HCT116 (cell line): ENCODE results near the gene MAP2K2. TPM values are rescaled to one million over a fixed set of nuclear protein-coding genes. Genes with fewer than 3 reads are reported as not detected.

Experiments used
- ATAC-seq: fragments of 200-7000 bp; cut with Tn5 transposase; 2 replicates; pipeline ENCODE4 v1.9.1; 2020; ENCODE audit warnings: mild to moderate bottlenecking, moderate library complexity
- BruUV-seq: library from RNA; stranded (reverse); fragments of 400-500 nt; replicated peaks from 2 replicates; lab custom pipeline; 2021; lab: Mats Ljungman, UMichigan
- CTCF ChIA-PET: fragments of 300-600 bp; sonication (Branson Sonifier 250); formaldehyde crosslinking; loops from one replicate; lab custom pipeline; 2021; ENCODE audit warnings: antibody characterized with exemption; lab: Charles Lee
- POLR2A ChIA-PET: fragments of 300-600, 350-600 bp; sonication (Branson Sonifier 250); formaldehyde crosslinking; loops from one replicate; lab custom pipeline; 2021; ENCODE audit warnings: antibody characterized with exemption; lab: Charles Lee
- RAD21 ChIA-PET, 2 experiments: fragments of 300-600 bp; sonication (Branson Sonifier 250); formaldehyde crosslinking; loops; one replicate each; lab custom pipeline; 2023; ENCODE audit warnings: low total read pairs in 2 of 2; ENCODE audit not compliant: uncharacterized antibody in 2 of 2, unreplicated experiment in 2 of 2, low non-redundant PET in 1 of 2; lab: Charles Lee
- DNase-seq: peaks from one replicate; pipeline ENCODE4 v3.0.0-alpha.2; 2010; ENCODE audit warnings: low read depth, low spot score
- H2AFZ ChIP-seq: fragments of 200-600 bp; shearing (Covaris generic), sonication (generic); 2 replicates; pipeline ENCODE4 v1.6.1; 2017; ENCODE audit warnings: low read depth, mixed run types, mixed read lengths, antibody characterized with exemption, low read length; ENCODE audit not compliant: poor library complexity, severe bottlenecking
- H3K27ac ChIP-seq: 2 replicates; pipeline ENCODE4 v1.5.1; 2012; ENCODE audit warnings: low read depth, low read length
- H3K27me3 ChIP-seq: fragments of 200-600 bp; sonication (generic); 2 replicates; pipeline ENCODE4 v1.6.1; 2016; ENCODE audit warnings: mixed run types, low read length, mixed read lengths; ENCODE audit not compliant: insufficient read depth
- H3K36me3 ChIP-seq, 2 experiments: fragments of 200-500 bp in 1 of 2; fragments of 200-600 bp in 1 of 2; sonication (Bioruptor generic) in 1 of 2; sonication (generic) in 1 of 2; 2 replicates each; pipeline versions ENCODE4 v1.5.1 to v1.6.1; 2014 to 2016; ENCODE audit warnings: low read length in 2 of 2, inconsistent platforms in 1 of 2, mixed read lengths in 1 of 2, mixed run types in 1 of 2; ENCODE audit not compliant: insufficient read depth in 2 of 2, control insufficient read depth in 1 of 2
- H3K4me1 ChIP-seq, 2 experiments: fragments of 200-600 bp in 1 of 2; sonication (generic) in 1 of 2; 2 replicates each; pipeline versions ENCODE4 v1.5.1 to v1.6.1; 2012 to 2017; ENCODE audit warnings: low read length in 2 of 2, inconsistent platforms in 1 of 2, mild to moderate bottlenecking in 1 of 2, mixed read lengths in 1 of 2, mixed run types in 1 of 2, moderate library complexity in 1 of 2; ENCODE audit not compliant: insufficient read depth in 2 of 2, control insufficient read depth in 1 of 2
- H3K4me2 ChIP-seq: fragments of 200-600 bp; sonication (generic); 2 replicates; pipeline ENCODE4 v1.6.1; 2017; ENCODE audit warnings: mixed run types, low read length, mixed read lengths
- H3K4me3 ChIP-seq, 2 experiments: fragments of 200-600 bp in 1 of 2; sonication (generic) in 1 of 2; replicated peaks in 1 of 2; 2 replicates each; pipeline ENCODE4 v1.5.1; 2011 to 2016; ENCODE audit warnings: low read length in 2 of 2, control low read depth in 1 of 2, low read depth in 1 of 2, mild to moderate bottlenecking in 1 of 2, mixed read lengths in 1 of 2, mixed run types in 1 of 2
- H3K79me2 ChIP-seq: fragments of 200-600 bp; sonication (generic); 2 replicates; pipeline ENCODE4 v1.6.1; 2017; ENCODE audit warnings: mild to moderate bottlenecking, mixed run types, low read length, moderate library complexity, mixed read lengths; ENCODE audit not compliant: insufficient read depth
- H3K9ac ChIP-seq: fragments of 200-600 bp; sonication (generic); 2 replicates; pipeline ENCODE4 v1.6.1; 2016; ENCODE audit warnings: low read length, mixed read lengths
- H3K9me2 ChIP-seq: fragments of 200-600 bp; sonication (generic), shearing (Covaris generic); 2 replicates; pipeline ENCODE4 v1.6.1; 2017; ENCODE audit warnings: mixed run types, mild to moderate bottlenecking, moderate library complexity; ENCODE audit not compliant: insufficient read depth
- H3K9me3 ChIP-seq, 2 experiments: fragments of 200-500 bp in 1 of 2; fragments of 200-600 bp in 1 of 2; sonication (Bioruptor generic) in 1 of 2; sonication (generic) in 1 of 2; 2 replicates each; pipeline ENCODE4 v1.6.1; 2014 to 2017; ENCODE audit warnings: low read length in 2 of 2, mixed read lengths in 2 of 2, inconsistent platforms in 1 of 2, low read depth in 1 of 2, mild to moderate bottlenecking in 1 of 2, mixed run types in 1 of 2, moderate library complexity in 1 of 2; ENCODE audit not compliant: control insufficient read depth in 1 of 2, insufficient read depth in 1 of 2
- H4K20me1 ChIP-seq: fragments of 200-600 bp; sonication (generic), shearing (Covaris generic); 2 replicates; pipeline ENCODE4 v1.6.1; 2017; ENCODE audit warnings: mixed run types, mild to moderate bottlenecking, moderate library complexity; ENCODE audit not compliant: insufficient read depth
- CBX3 ChIP-seq: IDR thresholded peaks from 2 replicates; pipeline ENCODE4 v1.6.1; 2012; ENCODE audit warnings: low read depth
- CEBPB ChIP-seq: IDR thresholded peaks from 2 replicates; pipeline ENCODE4 v1.6.1; 2012; ENCODE audit warnings: low read depth
- EGR1 ChIP-seq: IDR thresholded peaks from 2 replicates; pipeline ENCODE4 v1.6.1; 2012; ENCODE audit warnings: low read depth
- EZH2 ChIP-seq: fragments of 200-600 bp; sonication (generic); IDR thresholded peaks from 2 replicates; pipeline ENCODE4 v1.6.1; 2017; ENCODE audit warnings: antibody characterized with exemption, mixed run types
- JUND ChIP-seq: IDR thresholded peaks from 2 replicates; pipeline ENCODE4 v1.6.1; 2012
- POLR2A ChIP-seq: IDR thresholded peaks from 2 replicates; pipeline ENCODE4 v1.7.0; 2011; ENCODE audit warnings: borderline replicate concordance; ENCODE audit not compliant: insufficient read depth, insufficient read length; ENCODE audit errors: extremely low read depth
- RAD21 ChIP-seq: IDR thresholded peaks from 2 replicates; pipeline ENCODE4 v1.6.1; 2012; ENCODE audit warnings: low read depth, mild to moderate bottlenecking
- SIN3A ChIP-seq: IDR thresholded peaks from 2 replicates; pipeline ENCODE4 v1.6.1; 2012; ENCODE audit warnings: low read depth
- SP1 ChIP-seq: IDR thresholded peaks from 2 replicates; pipeline ENCODE4 v1.6.1; 2012; ENCODE audit warnings: low read depth
- TCF7L2 ChIP-seq: IDR thresholded peaks from 2 replicates; pipeline ENCODE4 v1.7.0; 2011; ENCODE audit warnings: borderline replicate concordance, inconsistent platforms; ENCODE audit not compliant: insufficient read depth, insufficient read length; ENCODE audit errors: extremely low read depth
- YY1 ChIP-seq: IDR thresholded peaks from 2 replicates; pipeline ENCODE4 v1.6.1; 2011; ENCODE audit warnings: low read length, low read depth, moderate library complexity, mild to moderate bottlenecking; ENCODE audit not compliant: insufficient replicate concordance; ENCODE audit errors: extremely low read depth
- ZFX ChIP-seq: fragments of 450-650 bp; IDR thresholded peaks from 2 replicates; pipeline ENCODE4 v1.6.1; 2017
- ZNF274 ChIP-seq: fragments of 200-500 bp; sonication (Bioruptor generic); IDR thresholded peaks from 2 replicates; pipeline ENCODE4 v1.6.1; 2014; ENCODE audit warnings: mild to moderate bottlenecking, low read depth, low read length, inconsistent platforms
- intact Hi-C: fragments of 100-400 bp; cut with micrococcal nuclease; formaldehyde crosslinking; loops from 2 replicates; pipeline ENCODE4 v1.10.0; 2022
- total RNA-seq: library from RNA; stranded (reverse); gene quantifications from one replicate; pipeline ENCODE4 v1.2.1, GENCODE V29; 2021; ENCODE audit not compliant: unreplicated experiment
- TF ChIP-seq, protein P1 (sequence below), 3 experiments: fragments of 200-600 bp in 1 of 3; sonication (generic) in 1 of 3; IDR thresholded peaks in 2 of 3; conservative IDR thresholded peaks in 1 of 3; 2 replicates each; pipeline ENCODE4 v1.5.1; 2012 to 2017; ENCODE audit warnings: low read depth in 2 of 3, low read length in 2 of 3, antibody characterized with exemption in 1 of 3, borderline replicate concordance in 1 of 3, control low read depth in 1 of 3, mild to moderate bottlenecking in 1 of 3, mixed read lengths in 1 of 3, mixed run types in 1 of 3, moderate library complexity in 1 of 3; ENCODE audit not compliant: insufficient read depth in 1 of 3
- TF ChIP-seq, protein P2 (sequence below): IDR thresholded peaks from 2 replicates; pipeline ENCODE4 v1.6.1; 2012
- TF ChIP-seq, protein P3 (sequence below): IDR thresholded peaks from 2 replicates; pipeline ENCODE4 v1.6.1; 2012; ENCODE audit warnings: low read depth

MAP2K2 gene
- total RNA-seq, 1 experiment from 2014 or later = 186 TPM

DNA sequence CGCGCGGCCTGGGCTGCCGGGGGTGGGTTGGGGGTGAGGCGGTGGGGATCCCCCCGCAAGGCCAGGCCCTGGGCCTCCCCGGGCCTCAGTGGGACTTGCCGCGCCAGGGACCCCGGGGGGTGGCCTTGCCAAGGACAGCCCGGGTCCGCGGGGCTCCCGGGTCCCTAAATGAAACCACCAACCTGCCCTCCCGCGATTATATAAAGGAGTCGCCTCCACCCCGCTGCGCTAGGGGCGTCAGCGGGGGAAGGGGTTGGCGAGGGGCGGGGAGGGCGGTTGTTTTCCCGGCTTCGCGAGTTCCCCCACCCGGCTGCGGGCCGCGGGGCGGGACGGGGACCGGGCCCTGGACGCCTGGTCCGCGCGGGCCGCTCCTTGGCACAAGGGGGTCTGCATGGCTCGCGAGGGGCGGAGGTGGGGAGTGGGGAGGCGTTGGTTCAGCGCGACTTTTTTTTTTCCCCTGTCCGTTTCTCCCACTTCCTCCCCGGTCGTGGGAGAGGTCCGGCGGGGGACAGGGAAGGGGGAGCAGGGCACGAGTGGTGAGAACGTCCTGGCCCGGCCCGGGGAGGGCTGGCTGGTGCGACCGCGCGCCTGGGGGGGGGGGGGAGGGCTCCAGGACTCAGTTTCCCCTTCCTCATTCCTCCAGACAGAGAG, 56.4 kb downstream of the MAP2K2 start:
- DNase-seq = no peak
- no TSS peak for BruUV-seq
- peaks cover 26% of the 10 kb centered on the region for H3K79me2 ChIP-seq
- ChIA-PET POLR2A (interaction anchor here (0.5 kb wide), 1 partner anchor 181 kb away, joined by 3 read pairs; no protein-coding TSS in a partner anchor), RAD21 (no interaction called here), CTCF (interaction anchor here (0.9 kb wide), 1 partner anchor 72 kb away, joined by 3 read pairs; no protein-coding TSS in a partner anchor)
- no peaks in the 10 kb centered on the region for H3K9me3 ChIP-seq
- no peak for ATAC-seq
- H3K4me2 ChIP-seq = peak overlapping the region; percentile 89
- H3K4me3 ChIP-seq = peak overlapping the region; percentile 75 to 82
- H3K36me3 ChIP-seq = peaks cover 0 to 9% of the 10 kb centered on the region in 2 experiments; a peak in 1 of 4 replicates
- peaks cover 16 to 27% of the 10 kb centered on the region in 2 experiments for H3K4me1 ChIP-seq
- intact Hi-C loops = loop anchor here (5.0 to 10.0 kb wide), 3 partner anchors 67 to 363 kb away; partner anchors contain the start of genes ANKRD24, PIP5K1C, SIRT6 and TJP3
- H3K27ac ChIP-seq = peak overlapping the region; percentile 22; the same call in 1 of the 2 replicates
- H3K9me2 ChIP-seq = no peaks in the 10 kb centered on the region
- TF ChIP-seq EGR1 (no peak), SP1 (no peak), SIN3A (no peak), YY1 (no peak), ZFX (no peak; the same call in 1 of the 2 replicates), JUND (no peak), CEBPB (no peak), POLR2A (no peak), ZNF274 (no peak), CBX3 (no peak), TCF7L2 (no peak), EZH2 (no peak), RAD21 (no peak)
- TF ChIP-seq, protein P1, sequence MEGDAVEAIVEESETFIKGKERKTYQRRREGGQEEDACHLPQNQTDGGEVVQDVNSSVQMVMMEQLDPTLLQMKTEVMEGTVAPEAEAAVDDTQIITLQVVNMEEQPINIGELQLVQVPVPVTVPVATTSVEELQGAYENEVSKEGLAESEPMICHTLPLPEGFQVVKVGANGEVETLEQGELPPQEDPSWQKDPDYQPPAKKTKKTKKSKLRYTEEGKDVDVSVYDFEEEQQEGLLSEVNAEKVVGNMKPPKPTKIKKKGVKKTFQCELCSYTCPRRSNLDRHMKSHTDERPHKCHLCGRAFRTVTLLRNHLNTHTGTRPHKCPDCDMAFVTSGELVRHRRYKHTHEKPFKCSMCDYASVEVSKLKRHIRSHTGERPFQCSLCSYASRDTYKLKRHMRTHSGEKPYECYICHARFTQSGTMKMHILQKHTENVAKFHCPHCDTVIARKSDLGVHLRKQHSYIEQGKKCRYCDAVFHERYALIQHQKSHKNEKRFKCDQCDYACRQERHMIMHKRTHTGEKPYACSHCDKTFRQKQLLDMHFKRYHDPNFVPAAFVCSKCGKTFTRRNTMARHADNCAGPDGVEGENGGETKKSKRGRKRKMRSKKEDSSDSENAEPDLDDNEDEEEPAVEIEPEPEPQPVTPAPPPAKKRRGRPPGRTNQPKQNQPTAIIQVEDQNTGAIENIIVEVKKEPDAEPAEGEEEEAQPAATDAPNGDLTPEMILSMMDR (IDR thresholded peaks at IDR 0.05 in 2 of 3, conservative IDR thresholded peaks at IDR 0.05 in 1 of 3; ENCODE audit: borderline replicate concordance in 1 of 3, insufficient read depth in 1 of 3, low read depth in 2 of 3, low read length in 2 of 3) = no peak
- TF ChIP-seq, protein P2, sequence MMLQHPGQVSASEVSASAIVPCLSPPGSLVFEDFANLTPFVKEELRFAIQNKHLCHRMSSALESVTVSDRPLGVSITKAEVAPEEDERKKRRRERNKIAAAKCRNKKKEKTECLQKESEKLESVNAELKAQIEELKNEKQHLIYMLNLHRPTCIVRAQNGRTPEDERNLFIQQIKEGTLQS = no peak
- TF ChIP-seq, protein P3, sequence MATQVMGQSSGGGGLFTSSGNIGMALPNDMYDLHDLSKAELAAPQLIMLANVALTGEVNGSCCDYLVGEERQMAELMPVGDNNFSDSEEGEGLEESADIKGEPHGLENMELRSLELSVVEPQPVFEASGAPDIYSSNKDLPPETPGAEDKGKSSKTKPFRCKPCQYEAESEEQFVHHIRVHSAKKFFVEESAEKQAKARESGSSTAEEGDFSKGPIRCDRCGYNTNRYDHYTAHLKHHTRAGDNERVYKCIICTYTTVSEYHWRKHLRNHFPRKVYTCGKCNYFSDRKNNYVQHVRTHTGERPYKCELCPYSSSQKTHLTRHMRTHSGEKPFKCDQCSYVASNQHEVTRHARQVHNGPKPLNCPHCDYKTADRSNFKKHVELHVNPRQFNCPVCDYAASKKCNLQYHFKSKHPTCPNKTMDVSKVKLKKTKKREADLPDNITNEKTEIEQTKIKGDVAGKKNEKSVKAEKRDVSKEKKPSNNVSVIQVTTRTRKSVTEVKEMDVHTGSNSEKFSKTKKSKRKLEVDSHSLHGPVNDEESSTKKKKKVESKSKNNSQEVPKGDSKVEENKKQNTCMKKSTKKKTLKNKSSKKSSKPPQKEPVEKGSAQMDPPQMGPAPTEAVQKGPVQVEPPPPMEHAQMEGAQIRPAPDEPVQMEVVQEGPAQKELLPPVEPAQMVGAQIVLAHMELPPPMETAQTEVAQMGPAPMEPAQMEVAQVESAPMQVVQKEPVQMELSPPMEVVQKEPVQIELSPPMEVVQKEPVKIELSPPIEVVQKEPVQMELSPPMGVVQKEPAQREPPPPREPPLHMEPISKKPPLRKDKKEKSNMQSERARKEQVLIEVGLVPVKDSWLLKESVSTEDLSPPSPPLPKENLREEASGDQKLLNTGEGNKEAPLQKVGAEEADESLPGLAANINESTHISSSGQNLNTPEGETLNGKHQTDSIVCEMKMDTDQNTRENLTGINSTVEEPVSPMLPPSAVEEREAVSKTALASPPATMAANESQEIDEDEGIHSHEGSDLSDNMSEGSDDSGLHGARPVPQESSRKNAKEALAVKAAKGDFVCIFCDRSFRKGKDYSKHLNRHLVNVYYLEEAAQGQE = no peak
- peak overlapping the region; percentile 91 for H3K9ac ChIP-seq
- no peaks in the 10 kb centered on the region for H3K27me3 ChIP-seq
- peaks cover 3% of the 10 kb centered on the region; the same call in 1 of the 2 replicates for H4K20me1 ChIP-seq
- no peak overlapping the region for H2AFZ ChIP-seq
